B cell (primary cell): ENCODE measurements around the gene NDUFB10. TPM values are rescaled to one million over a fixed set of nuclear protein-coding genes. Genes with fewer than 3 reads are reported as not detected.
A peak's percentile ranks its signal among the peaks of the same experiment; 100 is the strongest.

ENCODE experiments used
- ATAC-seq: fragments of 200-7000 bp; cut with Tn5 transposase; one replicate; pipeline ENCODE4 v1.10.0; 2021; ENCODE audit warnings: low read depth, mild to moderate bottlenecking, moderate number of reproducible peaks, moderate library complexity
- CTCF ChIA-PET: fragments of 350-600 bp; sonication (Branson Sonifier 250); formaldehyde crosslinking; loops from one replicate; lab custom pipeline; 2021; ENCODE audit warnings: antibody characterized with exemption, inconsistent platforms; lab: Charles Lee
- POLR2A ChIA-PET: fragments of 350-600 bp; sonication (Branson Sonifier 250); formaldehyde crosslinking; loops from one replicate; lab custom pipeline; 2021; ENCODE audit warnings: antibody characterized with exemption; lab: Charles Lee
- DNase-seq: peaks from one replicate; pipeline ENCODE4 v3.0.0; 2013
- H2AFZ ChIP-seq: 2 replicates; pipeline ENCODE4 v1.6.1; 2012; ENCODE audit warnings: mild to moderate bottlenecking, low read depth, low read length; ENCODE audit not compliant: insufficient read depth, poor library complexity, severe bottlenecking
- H3K27ac ChIP-seq, 2 donors: 1 replicate in 1 of 2; 2 replicates in 1 of 2; pipeline ENCODE4 v1.5.1; 2012 to 2013; ENCODE audit warnings: low read length in 2 of 2, mild to moderate bottlenecking in 2 of 2, moderate library complexity in 1 of 2
- H3K27me3 ChIP-seq, 4 experiments: fragments of 200-600 bp in 1 of 4; sonication (generic) in 1 of 4; replicated peaks in 1 of 4; 1 replicate in 2 of 4; 2 replicates in 2 of 4; pipeline versions ENCODE4 v1.6.1 to v1.7.0; 2013 to 2016; ENCODE audit warnings: low read length in 3 of 4, mild to moderate bottlenecking in 2 of 4, mixed read lengths in 1 of 4, moderate library complexity in 1 of 4; ENCODE audit not compliant: insufficient read depth in 4 of 4, control insufficient read depth in 3 of 4; ENCODE audit errors: control extremely low read depth in 1 of 4
- H3K36me3 ChIP-seq, 2 experiments: replicated peaks in 1 of 2; 1 replicate in 1 of 2; 2 replicates in 1 of 2; pipeline versions ENCODE4 v1.6.1 to v1.7.1; 2013; ENCODE audit warnings: low read length in 1 of 2; ENCODE audit not compliant: insufficient read depth in 2 of 2, control insufficient read depth in 1 of 2; ENCODE audit errors: control extremely low read depth in 1 of 2, extremely low read depth in 1 of 2
- H3K4me1 ChIP-seq, 2 donors: fragments of 200-600 bp in 1 of 2; sonication (generic) in 1 of 2; 1 replicate in 1 of 2; 2 replicates in 1 of 2; pipeline versions ENCODE4 v1.5.1 to v1.6.1; 2013 to 2017; ENCODE audit warnings: low read length in 2 of 2; ENCODE audit not compliant: control insufficient read depth in 2 of 2, insufficient read depth in 2 of 2
- H3K4me2 ChIP-seq: replicated peaks from 2 replicates; pipeline ENCODE3; 2012; ENCODE audit warnings: mild to moderate bottlenecking, low read depth, low read length; ENCODE audit not compliant: poor library complexity, severe bottlenecking
- H3K4me3 ChIP-seq, 5 experiments: fragments of 200-600 bp in 1 of 5; sonication (generic) in 1 of 5; 1 replicate in 3 of 5; 2 replicates in 2 of 5; pipeline versions ENCODE4 v1.5.1 to v1.7.0; 2011 to 2016; ENCODE audit warnings: low read length in 4 of 5, mild to moderate bottlenecking in 4 of 5, low read depth in 2 of 5, control low read depth in 1 of 5, moderate library complexity in 1 of 5; ENCODE audit not compliant: insufficient read depth in 1 of 5; ENCODE audit errors: control extremely low read depth in 1 of 5, extremely low read depth in 1 of 5
- H3K79me2 ChIP-seq: fragments of 200-600 bp; sonication (generic); one replicate; pipeline ENCODE4 v1.6.0; 2016; ENCODE audit warnings: low read length; ENCODE audit not compliant: control insufficient read depth, insufficient read depth
- H3K9ac ChIP-seq: fragments of 200-600 bp; sonication (generic); 2 replicates; pipeline ENCODE4 v1.6.1; 2017; ENCODE audit warnings: mild to moderate bottlenecking, low read length, moderate library complexity
- H3K9me3 ChIP-seq, 3 donors: one replicate each; pipeline versions ENCODE4 v1.6.1 to v1.7.1; 2013; ENCODE audit warnings: low read length in 2 of 3; ENCODE audit not compliant: control insufficient read depth in 2 of 3, insufficient read depth in 1 of 3; ENCODE audit errors: control extremely low read depth in 1 of 3
- H4K20me1 ChIP-seq: 2 replicates; pipeline ENCODE4 v1.6.0; 2012; ENCODE audit warnings: mild to moderate bottlenecking, low read length; ENCODE audit not compliant: insufficient read depth, control insufficient read depth, poor library complexity, severe bottlenecking
- H3K27ac Mint-ChIP-seq: one replicate; pipeline ENCODE4 v1.8.0; 2021; ENCODE audit warnings: mixed read lengths
- H3K27me3 Mint-ChIP-seq: one replicate; pipeline ENCODE4 v1.8.0; 2021; ENCODE audit warnings: mixed read lengths
- H3K4me1 Mint-ChIP-seq: one replicate; pipeline ENCODE4 v1.8.0; 2021; ENCODE audit warnings: mixed read lengths
- H3K4me3 Mint-ChIP-seq: one replicate; pipeline ENCODE4 v1.8.0; 2021; ENCODE audit warnings: mixed read lengths
- H3K9me3 Mint-ChIP-seq: one replicate; pipeline ENCODE4 v1.8.0; 2022; ENCODE audit warnings: mixed read lengths; ENCODE audit not compliant: insufficient read depth
- CTCF ChIP-seq: fragments of 200-600 bp; IDR thresholded peaks from one replicate; pipeline ENCODE4 v1.8.0; 2022; ENCODE audit warnings: antibody characterized with exemption, mild to moderate bottlenecking
- EZH2 ChIP-seq: IDR thresholded peaks from 2 replicates; pipeline ENCODE4 v1.6.1; 2012; ENCODE audit warnings: borderline replicate concordance, low read depth, mild to moderate bottlenecking, moderate library complexity, low read length; ENCODE audit not compliant: insufficient read depth, poor library complexity, severe bottlenecking
- WGBS: methylation state at CpG from one replicate; pipeline ENCODE4 v1.1.5; 2013; ENCODE audit warnings: missing lambda C conversion rate; ENCODE audit not compliant: insufficient coverage; 5-methylcytosine and 5-hydroxymethylcytosine counted together
- intact Hi-C: fragments of 100-400 bp; cut with micrococcal nuclease; formaldehyde crosslinking; loops from one replicate; pipeline ENCODE4 v1.10.0; 2022
- polyA plus RNA-seq: library from polyadenylated mRNA; depleted of rRNA; stranded (reverse); fragments of >200 nt; gene quantifications from 2 replicates; pipeline ENCODE4 v1.2.3, GENCODE V29; 2012
- total RNA-seq, 2 donors: library from RNA; stranded (reverse); fragments of 120-200 nt in 1 of 2; gene quantifications; 1 replicate in 1 of 2; 2 replicates in 1 of 2; pipeline versions ENCODE4 v1.2.3 to v1.2.4, GENCODE V29; 2013 to 2022

NDUFB10 gene
- total and polyA plus RNA-seq, 2 donors (not counting 1 experiment from before 2014, with no cell fraction given): 70.4 to 92.6 TPM

- H3K79me2 ChIP-seq: peaks cover 68% of the 10 kb centered on the region
- 46% methylated on average over 34 of the region's 36 CpGs for WGBS
- CTCF ChIA-PET: interaction anchor here (0.7 to 4.9 kb wide), 17 partner anchors 9 to 1314 kb away, joined by 3 to 46 read pairs (median 5); partner anchors contain the start of genes ECI1, NOXO1, RAB26 and TRAF7
- POLR2A ChIA-PET: interaction anchor here (0.6 to 1.5 kb wide), 5 partner anchors 13 to 1952 kb away, joined by 3 to 9 read pairs (median 5); partner anchors contain the start of gene TRAF7
- intact Hi-C loops: no loop called here
- no peak overlapping the region for H2AFZ ChIP-seq
- Mint-ChIP-seq H3K27me3 (no peaks in the 10 kb centered on the region), H3K27ac (no peak overlapping the region), H3K4me1 (peaks cover 41% of the 10 kb centered on the region), H3K9me3 (no peaks in the 10 kb centered on the region), H3K4me3 (no peak overlapping the region)
- peak; percentile 99 for ATAC-seq
- no peak overlapping the region for H3K27ac ChIP-seq
- peak overlapping the region; percentile 59 for H3K4me2 ChIP-seq
- H3K36me3 ChIP-seq: peaks cover 0 to 45% of the 10 kb centered on the region in 2 experiments
- DNase-seq: peak; percentile 88
- H3K4me1 ChIP-seq: peaks cover 33 to 45% of the 10 kb centered on the region in 2 donors
- TF ChIP-seq EZH2: no peak
- TF ChIP-seq CTCF: peak; percentile 93
- peaks cover 86% of the 10 kb centered on the region for H4K20me1 ChIP-seq
- H3K4me3 ChIP-seq: no peak overlapping the region
- no peak overlapping the region for H3K9ac ChIP-seq
- no peaks in the 10 kb centered on the region for H3K27me3 ChIP-seq
- no peaks in the 10 kb centered on the region for H3K9me3 ChIP-seq
Observed at GRCh38 chr16:2003827-2004641, 44.7 kb downstream of the NDUFB10 start.
